ENCODE data around the gene WDR20. TPM values are rescaled to one million over a fixed set of nuclear protein-coding genes. Genes with fewer than 3 reads are reported as not detected.

The WDR20 gene
- total RNA-seq, 4 donors from 2014 or later = 21.3 to 31.3 (median 24.6) TPM

- DNase-seq = no peak
- Histone ChIP-seq H3K4me3 (no peak overlapping the region), H3K36me3 (no peaks in the 10 kb centered on the region), H3K27ac (no peak overlapping the region), H3K27me3 (no peaks in the 10 kb centered on the region), H3K9me3 (no peaks in the 10 kb centered on the region), H3K4me1 (peaks cover 0 to 8% (median 3%) of the 10 kb centered on the region in 4 donors)
- in situ Hi-C loops (cut with MboI; ENCODE audit: low pct_ligation_motif_present in 1 of 4, low pct_unique_long_range_greater_than_20kb in 1 of 4, low sequenced_read_pairs in 3 of 4) (loop anchor here in 1 of 4 donors (10.0 kb wide), 1 partner anchor 82 kb away; the partner anchor contains the start of gene ZNF839), intact Hi-C loops (cut with DNase I; ENCODE audit: low total_unique reads) (no loop called here)
- TF ChIP-seq CTCF (IDR thresholded peaks at IDR 0.05) = no peak
- no peak for TF ChIP-seq EP300 (IDR thresholded peaks at IDR 0.05; ENCODE audit: low read depth)
- TF ChIP-seq POLR2A (IDR thresholded peaks at IDR 0.05) = no peak
- TF ChIP-seq POLR2AphosphoS5 (IDR thresholded peaks at IDR 0.05) = no peak
- WGBS, 2 donors (ENCODE audit: low coverage in 1 of 2) = 85% methylated on average over 6 of the region's 6 CpGs; no CpG with 5 or more reads in 1 of the 2 donors
Observed at GRCh38 chr14:102233081-102233480, 93.4 kb downstream of the WDR20 start.

GRCh38 chr14:102234331-102235264 is 94.9 kb downstream of the WDR20 start:
- DNase-seq = no peak
- Histone ChIP-seq H3K27ac (no peak overlapping the region), H3K4me3 (no peak overlapping the region), H3K36me3 (no peaks in the 10 kb centered on the region), H3K4me1 (peaks cover 0 to 8% (median 3%) of the 10 kb centered on the region in 4 donors), H3K9me3 (no peaks in the 10 kb centered on the region), H3K27me3 (no peaks in the 10 kb centered on the region)
- intact Hi-C loops (cut with DNase I; ENCODE audit: low total_unique reads) (loop anchor here (2.0 kb wide), 1 partner anchor 80 kb away; no protein-coding TSS in a partner anchor), in situ Hi-C loops (cut with MboI; ENCODE audit: low pct_ligation_motif_present in 1 of 4, low pct_unique_long_range_greater_than_20kb in 1 of 4, low sequenced_read_pairs in 3 of 4) (loop anchor here in 2 of 4 donors (5.0 to 10.0 kb wide), 2 partner anchors 78 to 80 kb away; partner anchors contain the start of gene ZNF839 (in 1 of the 2))
- WGBS, 2 donors (ENCODE audit: low coverage in 1 of 2) = 76 to 77% methylated on average over 26 to 34 of the region's 34 CpGs
- TF ChIP-seq POLR2AphosphoS5 (IDR thresholded peaks at IDR 0.05) (no peak), CTCF (IDR thresholded peaks at IDR 0.05) (no peak), POLR2A (IDR thresholded peaks at IDR 0.05) (no peak), EP300 (IDR thresholded peaks at IDR 0.05; ENCODE audit: low read depth) (no peak)

- Histone ChIP-seq H3K4me1 (peaks cover 0 to 8% (median 3%) of the 10 kb centered on the region in 4 donors), H3K27me3 (no peaks in the 10 kb centered on the region), H3K4me3 (no peak overlapping the region), H3K9me3 (no peaks in the 10 kb centered on the region), H3K27ac (no peak overlapping the region), H3K36me3 (no peaks in the 10 kb centered on the region)
- DNase-seq = peak; percentile 87
- intact Hi-C loops (cut with DNase I; ENCODE audit: low total_unique reads) (loop anchor here (2.0 kb wide), 1 partner anchor 79 kb away; no protein-coding TSS in a partner anchor), in situ Hi-C loops (cut with MboI; ENCODE audit: low pct_ligation_motif_present in 1 of 4, low pct_unique_long_range_greater_than_20kb in 1 of 4, low sequenced_read_pairs in 3 of 4) (loop anchor here in 2 of 4 donors (5.0 to 10.0 kb wide), 2 partner anchors 77 to 79 kb away; partner anchors contain the start of gene ZNF839 (in 1 of the 2))
- WGBS, 2 donors (ENCODE audit: low coverage in 1 of 2) = 46 to 69% methylated on average over 12 to 19 of the region's 19 CpGs
- no peak for TF ChIP-seq POLR2A (IDR thresholded peaks at IDR 0.05)
- peak; percentile 82 to 88 (median 84) for TF ChIP-seq CTCF (IDR thresholded peaks at IDR 0.05)
Observed at GRCh38 chr14:102235275-102235897, 95.7 kb downstream of the WDR20 start.

- intact Hi-C loops (cut with DNase I; ENCODE audit: low total_unique reads) = no loop called here
- 97% methylated on average over 12 of the region's 12 CpGs; no CpG with 5 or more reads in 1 of the 2 donors for WGBS, 2 donors (ENCODE audit: low coverage in 1 of 2)
Observed at GRCh38 chr14:102236026-102236425, 96.3 kb downstream of the WDR20 start.

More at GRCh38 chr14:102236026-102236425, 96.3 kb downstream of the WDR20 start:
- Histone ChIP-seq H3K27me3 (no peaks in the 10 kb centered on the region), H3K4me1 (peaks cover 0 to 8% (median 3%) of the 10 kb centered on the region in 4 donors), H3K4me3 (no peak overlapping the region), H3K27ac (no peak overlapping the region), H3K9me3 (no peaks in the 10 kb centered on the region), H3K36me3 (no peaks in the 10 kb centered on the region)
- in situ Hi-C loops (cut with MboI; ENCODE audit: low pct_ligation_motif_present in 1 of 4, low pct_unique_long_range_greater_than_20kb in 1 of 4, low sequenced_read_pairs in 3 of 4) = loop anchor here in 2 of 4 donors (5.0 to 10.0 kb wide), 2 partner anchors 76 to 79 kb away; partner anchors contain the start of gene ZNF839 (in 1 of the 2)
- no peak for TF ChIP-seq POLR2AphosphoS5 (IDR thresholded peaks at IDR 0.05)
- TF ChIP-seq EP300 (IDR thresholded peaks at IDR 0.05; ENCODE audit: low read depth) = no peak
- TF ChIP-seq CTCF (IDR thresholded peaks at IDR 0.05) = no peak
- TF ChIP-seq POLR2A (IDR thresholded peaks at IDR 0.05) = no peak
- DNase-seq = no peak
